ENCODE results near the gene MMP24OS.

MMP24OS gene

GRCh38 chr20:35287509-35288324 is 9.8 kb upstream of the MMP24OS start:
- Histone ChIP-seq H3K27me3 (ENCODE audit: low read depth, low read length) (no peaks in the 10 kb centered on the region), H3K4me1 (ENCODE audit: control insufficient read depth in 1 of 2, insufficient read depth in 2 of 2, low read length in 2 of 2) (peaks cover 5 to 8% of the 10 kb centered on the region in 2 donors), H3K4me3 (ENCODE audit: low read depth in 1 of 2, low read length in 2 of 2) (no peak overlapping the region), H3K27ac (ENCODE audit: low read length) (no peak overlapping the region), H3K9me3 (ENCODE audit: control insufficient read depth in 1 of 2, low read length in 2 of 2) (no peaks in the 10 kb centered on the region), H3K36me3 (ENCODE audit: control insufficient read depth in 1 of 2, insufficient read depth in 2 of 2, low read length in 2 of 2) (no peaks in the 10 kb centered on the region)

GRCh38 chr20:35286899-35287508 is 9.1 kb upstream of the MMP24OS start:
- no peak overlapping the region for H3K4me3 ChIP-seq (ENCODE audit: low read depth in 1 of 2, low read length in 2 of 2)

GRCh38 chr20:35286077-35286898 is 8.4 kb upstream of the MMP24OS start:
- H3K27ac ChIP-seq (ENCODE audit: low read length) = no peak overlapping the region

More at GRCh38 chr20:35286899-35287508, 9.1 kb upstream of the MMP24OS start:
- H3K9me3 ChIP-seq (ENCODE audit: control insufficient read depth in 1 of 2, low read length in 2 of 2) = no peaks in the 10 kb centered on the region
- H3K4me1 ChIP-seq (ENCODE audit: control insufficient read depth in 1 of 2, insufficient read depth in 2 of 2, low read length in 2 of 2) = peaks cover 5 to 8% of the 10 kb centered on the region in 2 donors
- no peaks in the 10 kb centered on the region for H3K36me3 ChIP-seq (ENCODE audit: control insufficient read depth in 1 of 2, insufficient read depth in 2 of 2, low read length in 2 of 2)
- H3K27me3 ChIP-seq (ENCODE audit: low read depth, low read length) = no peaks in the 10 kb centered on the region
- H3K27ac ChIP-seq (ENCODE audit: low read length) = no peak overlapping the region

GRCh38 chr20:35285806-35286076 is 7.8 kb upstream of the MMP24OS start:
- Histone ChIP-seq H3K4me3 (ENCODE audit: low read depth in 1 of 2, low read length in 2 of 2) (no peak overlapping the region), H3K4me1 (ENCODE audit: control insufficient read depth in 1 of 2, insufficient read depth in 2 of 2, low read length in 2 of 2) (peaks cover 5 to 8% of the 10 kb centered on the region in 2 donors), H3K36me3 (ENCODE audit: control insufficient read depth in 1 of 2, insufficient read depth in 2 of 2, low read length in 2 of 2) (peaks cover 1 to 3% of the 10 kb centered on the region in 2 donors), H3K27ac (ENCODE audit: low read length) (no peak overlapping the region), H3K9me3 (ENCODE audit: control insufficient read depth in 1 of 2, low read length in 2 of 2) (no peaks in the 10 kb centered on the region), H3K27me3 (ENCODE audit: low read depth, low read length) (no peaks in the 10 kb centered on the region)

More at GRCh38 chr20:35286077-35286898, 8.4 kb upstream of the MMP24OS start:
- Histone ChIP-seq H3K9me3 (ENCODE audit: control insufficient read depth in 1 of 2, low read length in 2 of 2) (no peaks in the 10 kb centered on the region), H3K36me3 (ENCODE audit: control insufficient read depth in 1 of 2, insufficient read depth in 2 of 2, low read length in 2 of 2) (no peaks in the 10 kb centered on the region), H3K4me3 (ENCODE audit: low read depth in 1 of 2, low read length in 2 of 2) (no peak overlapping the region), H3K27me3 (ENCODE audit: low read depth, low read length) (no peaks in the 10 kb centered on the region), H3K4me1 (ENCODE audit: control insufficient read depth in 1 of 2, insufficient read depth in 2 of 2, low read length in 2 of 2) (peaks cover 5 to 8% of the 10 kb centered on the region in 2 donors)

GRCh38 chr20:35284992-35285805 is 7.3 kb upstream of the MMP24OS start:
- H3K27me3 ChIP-seq (ENCODE audit: low read depth, low read length) = no peaks in the 10 kb centered on the region
- H3K4me1 ChIP-seq (ENCODE audit: control insufficient read depth in 1 of 2, insufficient read depth in 2 of 2, low read length in 2 of 2) = peaks cover 5 to 8% of the 10 kb centered on the region in 2 donors
- H3K36me3 ChIP-seq (ENCODE audit: control insufficient read depth in 1 of 2, insufficient read depth in 2 of 2, low read length in 2 of 2) = peaks cover 7 to 8% of the 10 kb centered on the region in 2 donors
- peak overlapping the region; percentile 87 for H3K27ac ChIP-seq (ENCODE audit: low read length)
- H3K9me3 ChIP-seq (ENCODE audit: control insufficient read depth in 1 of 2, low read length in 2 of 2) = no peaks in the 10 kb centered on the region
- H3K4me3 ChIP-seq (ENCODE audit: low read depth in 1 of 2, low read length in 2 of 2) = peak overlapping the region; percentile 91 to 99

GRCh38 chr20:35284267-35284991 is 6.5 kb upstream of the MMP24OS start, which contains the start of gene EIF6:
EIF6 (minus strand) TSS chr20:35284772; CDS start chr20:35284487, 285 bp downstream.
- peak within 1 kb of the TSS; percentile 91 to 99 for H3K4me3 ChIP-seq (ENCODE audit: low read depth in 1 of 2, low read length in 2 of 2)
- H3K4me1 ChIP-seq (ENCODE audit: control insufficient read depth in 1 of 2, insufficient read depth in 2 of 2, low read length in 2 of 2) = peaks cover 5 to 8% of the 10 kb centered on the region in 2 donors
- H3K27ac ChIP-seq (ENCODE audit: low read length) = peak within 1 kb of the TSS; percentile 87
- no peaks in the 10 kb centered on the region for H3K9me3 ChIP-seq (ENCODE audit: control insufficient read depth in 1 of 2, low read length in 2 of 2)
- H3K27me3 ChIP-seq (ENCODE audit: low read depth, low read length) = no peaks in the 10 kb centered on the region
- peaks cover 14 to 16% of the 10 kb centered on the region in 2 donors for H3K36me3 ChIP-seq (ENCODE audit: control insufficient read depth in 1 of 2, insufficient read depth in 2 of 2, low read length in 2 of 2)

- no peaks in the 10 kb centered on the region for H3K9me3 ChIP-seq (ENCODE audit: control insufficient read depth in 1 of 2, low read length in 2 of 2)
- peak overlapping the region; percentile 87 for H3K27ac ChIP-seq (ENCODE audit: low read length)
- peaks cover 22 to 24% of the 10 kb centered on the region in 2 donors for H3K36me3 ChIP-seq (ENCODE audit: control insufficient read depth in 1 of 2, insufficient read depth in 2 of 2, low read length in 2 of 2)
- H3K4me3 ChIP-seq (ENCODE audit: low read depth in 1 of 2, low read length in 2 of 2) = peak overlapping the region; percentile 91 to 99
- H3K4me1 ChIP-seq (ENCODE audit: control insufficient read depth in 1 of 2, insufficient read depth in 2 of 2, low read length in 2 of 2) = peaks cover 5 to 8% of the 10 kb centered on the region in 2 donors
- H3K27me3 ChIP-seq (ENCODE audit: low read depth, low read length) = no peaks in the 10 kb centered on the region
Measured at GRCh38 chr20:35283441-35284266, 5.7 kb upstream of the MMP24OS start.

GRCh38 chr20:35281506-35282101 is 3.7 kb upstream of the MMP24OS start:
- Histone ChIP-seq H3K36me3 (ENCODE audit: control insufficient read depth in 1 of 2, insufficient read depth in 2 of 2, low read length in 2 of 2) (peaks cover 25 to 26% of the 10 kb centered on the region in 2 donors), H3K27me3 (ENCODE audit: low read depth, low read length) (no peaks in the 10 kb centered on the region), H3K9me3 (ENCODE audit: control insufficient read depth in 1 of 2, low read length in 2 of 2) (no peaks in the 10 kb centered on the region), H3K4me1 (ENCODE audit: control insufficient read depth in 1 of 2, insufficient read depth in 2 of 2, low read length in 2 of 2) (peaks cover 5 to 16% of the 10 kb centered on the region in 2 donors), H3K27ac (ENCODE audit: low read length) (no peak overlapping the region), H3K4me3 (ENCODE audit: low read depth in 1 of 2, low read length in 2 of 2) (no peak overlapping the region)

- Histone ChIP-seq H3K27ac (ENCODE audit: low read length) (no peak overlapping the region), H3K4me1 (ENCODE audit: control insufficient read depth in 1 of 2, insufficient read depth in 2 of 2, low read length in 2 of 2) (peaks cover 5 to 24% of the 10 kb centered on the region in 2 donors)
Measured at GRCh38 chr20:35280523-35280922, 2.6 kb upstream of the MMP24OS start.

More at GRCh38 chr20:35280523-35280922, 2.6 kb upstream of the MMP24OS start:
- Histone ChIP-seq H3K9me3 (ENCODE audit: control insufficient read depth in 1 of 2, low read length in 2 of 2) (no peaks in the 10 kb centered on the region), H3K4me3 (ENCODE audit: low read depth in 1 of 2, low read length in 2 of 2) (no peak overlapping the region), H3K36me3 (ENCODE audit: control insufficient read depth in 1 of 2, insufficient read depth in 2 of 2, low read length in 2 of 2) (peaks cover 25 to 30% of the 10 kb centered on the region in 2 donors), H3K27me3 (ENCODE audit: low read depth, low read length) (no peaks in the 10 kb centered on the region)
